Activated CD8-positive, alpha-beta memory T cell treated with anti-CD3 and anti-CD28 coated beads, Interleukin-2, amount 50 U/mL, for 24 hours (primary cell): ENCODE results near the gene GRHL3.
"Not testable (repeated sequence)": the region's sequence is repeated elsewhere in the genome, so short reads cannot be mapped to it uniquely, and the experiment has no call there.

Experiments
- DNase-seq: peaks from one replicate; pipeline ENCODE4 v3.0.0-alpha.2; 2020; ENCODE audit errors: extremely low read depth

Gene GRHL3

DNA sequence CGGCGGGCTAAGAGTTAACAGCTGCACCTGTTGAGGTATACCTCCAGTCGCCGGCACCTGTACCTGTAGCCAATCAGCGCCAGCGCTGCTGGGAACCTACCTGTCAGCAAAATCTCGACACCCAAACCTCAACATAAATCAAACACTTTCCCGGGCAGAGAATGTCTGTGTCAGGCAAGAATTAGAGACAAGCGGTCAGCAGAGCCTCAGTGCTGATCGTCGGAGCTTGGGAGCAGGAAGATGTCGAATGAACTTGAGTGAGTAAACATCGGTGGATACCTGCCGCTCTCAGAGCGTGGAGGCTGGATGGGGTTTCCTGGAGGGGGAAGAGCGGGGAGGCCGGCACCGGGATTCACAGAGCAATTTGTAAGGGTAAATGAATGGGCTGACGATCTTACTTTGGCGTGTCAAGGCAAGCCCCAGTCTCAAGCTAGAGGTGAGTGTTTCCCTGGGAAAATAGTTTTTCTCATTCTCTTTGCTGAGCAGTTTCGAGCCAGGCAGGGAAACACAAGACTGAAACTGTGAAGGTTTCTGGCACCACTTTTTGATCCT is at the start of gene GRHL3:
GRHL3 (plus strand) TSS at position 46 of the 552 bp plus-strand sequence; CDS start at position 241, 195 bp downstream.
- no peak for DNase-seq

DNA sequence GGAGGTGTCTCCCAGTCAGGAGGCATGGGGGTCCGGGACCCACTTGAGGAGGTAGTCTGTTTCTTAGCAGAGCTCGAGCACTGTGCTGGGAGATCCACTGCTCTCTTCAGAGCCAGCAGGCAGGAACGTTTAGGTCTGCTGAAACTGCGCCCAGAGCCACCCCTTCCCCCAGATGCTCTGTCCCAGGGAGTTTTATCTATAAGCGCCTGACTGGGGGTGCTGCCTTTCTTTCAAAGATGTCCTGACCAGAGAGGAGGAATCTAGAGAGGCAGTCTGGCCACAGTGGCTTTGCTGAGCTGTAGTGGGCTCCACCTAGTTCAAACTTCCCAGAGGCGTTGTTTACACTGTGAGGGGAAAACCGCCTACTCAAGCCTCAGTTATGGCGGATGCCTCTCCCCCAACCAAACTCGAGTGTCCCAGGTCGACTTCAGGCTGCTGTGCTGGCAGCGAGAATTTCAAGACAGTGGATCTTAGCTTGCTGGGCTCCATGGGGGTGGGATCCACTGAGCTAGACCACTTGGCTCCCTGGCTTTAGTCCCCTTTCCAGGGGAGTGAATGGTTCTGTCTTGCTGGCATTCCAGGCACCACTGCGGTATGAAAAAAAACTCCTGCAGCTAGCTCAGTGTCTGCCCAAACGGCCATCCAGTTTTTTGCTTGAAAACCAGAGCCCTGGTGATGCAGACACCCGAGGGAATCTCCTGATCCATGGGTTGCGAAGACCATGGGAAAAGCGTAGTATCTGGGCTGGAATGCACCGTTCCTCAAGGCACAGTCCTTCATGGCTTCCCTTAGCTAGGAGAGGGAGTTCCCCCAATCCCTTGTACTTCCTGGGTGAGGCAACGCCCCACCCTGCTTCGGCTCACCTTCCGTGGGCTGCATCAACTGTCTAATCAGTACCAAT is 44.7 kb upstream of the GRHL3 start:
- DNase-seq = not testable (repeated sequence)

DNA sequence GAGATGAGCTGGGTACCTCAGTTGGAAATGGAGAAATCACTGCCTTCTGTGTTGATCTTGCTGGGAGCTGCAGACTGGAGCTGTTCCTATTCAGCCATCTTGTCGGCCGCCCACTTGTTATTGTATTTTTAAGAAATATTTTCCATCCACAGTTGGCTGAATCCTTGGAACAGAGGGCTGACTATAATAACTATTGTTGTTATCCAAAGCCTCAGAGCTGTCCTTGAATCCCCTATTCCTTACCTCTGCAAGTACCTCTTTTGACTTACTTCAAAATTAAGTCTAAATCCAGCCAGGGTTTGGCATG is 44.1 kb upstream of the GRHL3 start:
- no peak for DNase-seq

DNA sequence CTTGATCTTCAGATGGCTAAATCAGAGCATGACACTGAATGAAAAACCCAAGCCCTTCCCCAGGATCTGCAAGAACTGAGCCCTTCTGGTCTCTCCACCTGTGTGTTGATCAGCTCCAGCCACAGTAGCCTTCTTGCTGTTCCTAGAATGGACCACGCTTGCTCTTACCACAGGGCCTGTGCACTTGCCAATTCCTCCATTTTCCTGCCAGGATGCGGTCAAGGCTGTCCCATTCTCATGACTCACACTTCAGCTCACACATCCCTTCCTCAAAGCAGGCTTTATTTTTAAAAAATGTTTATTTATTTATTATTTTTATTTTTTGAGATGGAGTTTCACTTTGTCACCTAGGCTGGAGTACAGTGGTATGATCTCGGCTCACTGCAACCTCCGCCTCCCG is 43.6 kb upstream of the GRHL3 start:
- DNase-seq = no peak

DNA sequence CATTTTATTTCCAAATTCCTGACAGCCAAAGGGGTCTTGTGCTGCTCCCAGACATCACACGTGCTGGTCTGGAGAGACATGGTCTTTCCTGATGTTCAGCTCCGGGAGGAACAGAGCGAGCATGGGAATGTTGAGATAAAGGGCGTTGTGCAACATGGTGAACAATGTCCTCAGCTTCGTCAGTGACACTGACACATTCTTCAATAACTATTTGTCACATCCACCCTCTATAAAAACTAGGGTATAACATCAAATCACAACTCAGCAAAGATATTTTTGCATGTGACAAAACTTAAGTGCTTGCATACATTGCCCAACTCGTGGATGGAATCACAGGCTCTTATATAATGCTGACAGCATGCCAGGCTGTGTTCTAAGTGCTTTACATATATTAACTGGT is 42.4 kb upstream of the GRHL3 start:
- no peak for DNase-seq

DNA sequence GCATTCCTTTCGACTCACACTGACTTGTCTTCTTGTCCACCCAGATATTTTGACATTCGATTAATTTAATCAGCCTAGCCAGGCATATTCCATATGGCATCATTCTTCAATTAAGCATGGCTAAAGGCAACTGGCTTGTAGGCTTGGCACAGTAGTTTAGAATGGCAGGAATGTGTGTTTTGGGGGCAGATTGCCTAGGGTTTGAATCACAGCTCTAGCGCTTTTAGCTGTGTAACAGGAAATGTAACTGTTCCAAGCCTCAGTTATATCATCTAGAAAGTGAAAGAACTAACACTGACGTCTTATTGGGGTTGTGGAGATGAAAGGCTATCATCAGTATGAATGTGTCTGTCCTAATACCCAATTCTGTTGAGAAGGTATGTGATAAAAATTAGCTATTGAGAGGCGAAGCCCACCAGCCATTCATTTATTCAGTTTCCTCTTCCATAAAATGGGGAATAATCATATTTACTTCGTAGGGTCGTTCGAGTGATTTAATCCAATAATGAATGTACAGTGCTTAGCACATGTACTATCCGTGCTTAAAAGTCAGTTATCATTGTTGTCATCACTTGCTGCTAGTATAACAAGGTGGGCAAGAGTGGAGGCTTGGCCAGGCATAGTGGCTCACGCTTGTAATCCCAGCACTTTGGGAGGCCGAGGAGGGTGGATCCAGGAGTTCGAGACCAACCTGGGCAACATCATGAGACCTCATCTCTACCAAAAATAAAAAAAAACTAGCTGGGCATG is 41.6 kb upstream of the GRHL3 start:
- DNase-seq = no peak

DNA sequence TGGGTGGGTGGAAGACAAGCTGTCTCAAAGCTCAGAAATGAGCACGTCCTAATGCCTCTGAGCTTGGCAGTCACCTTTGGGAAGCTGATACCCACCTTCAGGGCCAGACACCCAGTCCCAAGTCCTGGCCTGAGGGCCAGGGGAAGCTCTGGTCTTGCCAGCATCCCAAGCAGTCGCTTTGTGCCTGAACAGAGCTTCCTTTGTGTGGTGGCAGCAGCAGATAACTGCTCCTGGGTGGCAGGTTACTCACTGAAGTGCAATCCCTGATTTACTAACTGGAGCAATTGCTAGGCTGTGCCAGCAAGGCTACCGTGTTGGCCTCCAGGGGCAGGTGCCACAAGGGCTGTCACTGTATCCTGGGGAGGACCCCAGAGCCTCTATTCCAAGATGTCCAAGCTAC is 40.4 kb upstream of the GRHL3 start:
- DNase-seq = no peak

DNA sequence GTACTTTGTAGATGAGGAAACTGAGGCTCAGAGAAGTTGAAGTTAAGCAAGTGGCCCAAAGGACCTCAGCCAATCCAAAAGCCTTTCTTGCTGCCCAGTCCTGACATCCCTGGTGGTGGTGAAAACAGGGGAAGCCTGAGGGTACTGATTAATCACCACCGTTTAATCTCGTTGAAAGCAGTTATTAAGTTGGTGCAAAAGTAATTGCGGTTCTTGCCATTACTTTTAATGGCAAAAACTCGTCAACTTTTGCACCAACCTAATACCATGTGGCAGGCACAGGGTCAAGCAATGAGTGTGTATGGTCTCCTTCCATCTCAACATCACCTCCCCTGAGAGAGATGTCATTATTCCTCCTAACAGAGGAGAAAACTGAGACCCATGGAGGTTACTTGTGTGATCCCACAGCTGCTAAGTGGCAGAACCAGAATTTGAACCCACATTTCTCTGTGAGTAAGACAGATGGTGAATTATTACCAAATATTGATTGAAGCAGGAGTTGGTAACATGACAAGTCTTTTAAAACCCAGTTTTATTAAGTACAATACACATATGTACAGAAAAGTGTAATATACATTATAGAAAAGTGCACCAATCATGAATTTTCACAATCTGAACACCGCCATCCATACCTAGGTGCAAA is 39.4 kb upstream of the GRHL3 start:
- DNase-seq = no peak

DNA sequence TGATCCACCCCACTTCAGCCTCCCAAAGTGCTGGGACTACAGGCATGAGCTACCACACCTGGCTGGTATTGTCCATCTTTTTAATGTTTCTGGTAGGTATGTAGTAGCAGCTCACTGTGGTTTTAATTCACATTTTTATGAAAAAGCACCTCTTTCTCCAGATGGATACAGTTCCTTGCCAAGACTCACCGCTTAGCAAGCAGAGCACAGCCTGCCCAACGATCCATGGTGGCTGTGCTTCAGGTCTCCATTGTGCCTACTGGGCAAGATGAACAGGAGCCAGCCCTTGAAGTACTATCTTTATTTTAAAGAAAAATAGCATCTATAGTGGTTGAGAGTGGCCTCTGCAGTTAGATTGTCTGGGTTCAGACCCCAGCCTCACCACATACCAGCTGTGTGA is 37.6 kb upstream of the GRHL3 start:
- DNase-seq = no peak

DNA sequence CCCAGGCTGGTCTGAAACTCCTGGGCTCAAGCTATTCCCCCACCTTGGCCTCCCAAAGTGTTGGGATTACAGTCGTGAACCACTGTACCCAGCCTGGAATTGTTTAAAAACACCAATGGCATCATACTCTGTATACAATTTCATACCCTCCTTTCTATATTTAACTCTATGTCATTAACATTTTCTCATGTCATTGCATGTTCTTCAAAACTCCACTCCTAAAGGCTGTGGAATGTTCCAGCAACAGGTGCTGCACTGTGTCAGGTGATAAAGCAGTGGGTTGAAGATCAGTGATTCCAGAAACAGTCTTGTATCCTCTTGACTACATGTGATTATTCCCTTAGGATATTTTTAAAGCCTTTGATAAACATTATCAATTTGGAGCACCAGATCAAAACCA is 36.7 kb upstream of the GRHL3 start:
- no peak for DNase-seq

DNA sequence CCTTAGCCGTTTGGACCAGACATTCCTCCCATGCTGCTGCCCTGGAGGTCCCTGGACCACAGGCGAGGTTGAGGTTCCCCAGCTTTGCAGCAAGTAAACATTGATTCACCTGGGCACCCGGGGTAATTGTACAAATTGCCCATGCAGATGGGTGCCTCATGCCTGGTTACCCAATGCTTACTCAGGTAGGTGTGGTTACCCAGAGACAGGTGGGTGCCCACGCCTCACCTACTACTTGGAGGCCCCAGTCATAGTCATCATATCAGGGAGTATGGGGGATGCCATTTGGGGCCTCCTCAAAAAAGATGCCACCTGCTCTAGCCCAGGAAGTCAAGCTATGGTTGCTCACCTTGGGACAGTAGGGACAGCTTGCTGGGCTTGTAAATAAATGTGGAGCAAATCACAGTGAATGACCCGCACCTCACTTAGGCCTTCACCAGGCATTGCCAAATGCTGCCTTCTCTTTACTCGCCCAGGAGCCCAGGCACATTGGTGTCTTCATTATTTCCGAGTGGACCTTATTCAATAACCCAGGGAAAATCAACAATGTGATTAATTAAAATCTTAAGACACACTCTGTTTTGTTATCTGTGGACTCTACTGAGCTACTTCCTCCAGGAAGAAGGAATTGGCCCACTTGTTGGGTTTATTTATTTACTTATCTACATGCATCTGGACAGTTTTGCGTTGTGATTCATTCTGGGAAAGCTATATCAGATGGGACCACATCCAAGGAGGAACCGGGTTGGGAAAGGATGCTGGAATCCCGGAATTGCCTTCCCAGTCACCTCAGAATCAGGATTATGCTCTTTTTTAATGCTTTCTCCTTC is 35.6 kb upstream of the GRHL3 start:
- no peak for DNase-seq

DNA sequence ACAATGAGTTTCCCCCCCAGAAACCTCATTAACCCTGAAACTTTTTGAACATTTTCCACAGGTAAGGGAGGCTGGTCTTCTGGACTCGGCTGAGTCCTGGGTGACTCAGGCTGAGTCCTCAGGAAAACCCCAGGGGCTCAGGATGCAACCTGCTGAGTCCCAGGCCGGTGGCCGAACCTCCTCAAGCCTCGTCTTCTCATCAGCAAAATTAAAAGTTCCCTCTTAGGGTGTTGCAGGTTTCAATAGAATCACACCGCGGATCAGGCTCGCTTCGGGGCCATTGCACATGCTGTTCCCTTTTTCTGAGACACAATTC is 35.0 kb upstream of the GRHL3 start:
- no peak for DNase-seq

DNA sequence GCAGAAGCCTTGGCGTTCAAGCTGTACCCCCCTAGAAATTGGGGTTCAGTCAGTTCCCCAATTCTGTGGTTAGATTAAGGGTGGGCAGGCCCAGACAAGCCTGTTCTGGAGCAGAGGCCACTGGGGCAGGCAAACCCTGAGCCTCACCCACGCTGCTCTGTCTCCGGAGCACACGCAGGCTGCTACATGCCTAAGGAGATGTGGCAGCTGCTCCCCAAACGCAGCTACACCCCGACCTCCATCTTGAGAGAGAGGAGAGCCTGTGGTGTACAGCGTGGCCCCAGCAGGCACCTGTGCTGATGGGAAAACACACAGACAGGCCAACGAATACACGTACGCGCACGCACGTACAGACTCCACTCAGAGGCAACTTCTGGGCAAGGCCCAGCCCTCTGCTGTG is 33.9 kb upstream of the GRHL3 start:
- no peak for DNase-seq

DNA sequence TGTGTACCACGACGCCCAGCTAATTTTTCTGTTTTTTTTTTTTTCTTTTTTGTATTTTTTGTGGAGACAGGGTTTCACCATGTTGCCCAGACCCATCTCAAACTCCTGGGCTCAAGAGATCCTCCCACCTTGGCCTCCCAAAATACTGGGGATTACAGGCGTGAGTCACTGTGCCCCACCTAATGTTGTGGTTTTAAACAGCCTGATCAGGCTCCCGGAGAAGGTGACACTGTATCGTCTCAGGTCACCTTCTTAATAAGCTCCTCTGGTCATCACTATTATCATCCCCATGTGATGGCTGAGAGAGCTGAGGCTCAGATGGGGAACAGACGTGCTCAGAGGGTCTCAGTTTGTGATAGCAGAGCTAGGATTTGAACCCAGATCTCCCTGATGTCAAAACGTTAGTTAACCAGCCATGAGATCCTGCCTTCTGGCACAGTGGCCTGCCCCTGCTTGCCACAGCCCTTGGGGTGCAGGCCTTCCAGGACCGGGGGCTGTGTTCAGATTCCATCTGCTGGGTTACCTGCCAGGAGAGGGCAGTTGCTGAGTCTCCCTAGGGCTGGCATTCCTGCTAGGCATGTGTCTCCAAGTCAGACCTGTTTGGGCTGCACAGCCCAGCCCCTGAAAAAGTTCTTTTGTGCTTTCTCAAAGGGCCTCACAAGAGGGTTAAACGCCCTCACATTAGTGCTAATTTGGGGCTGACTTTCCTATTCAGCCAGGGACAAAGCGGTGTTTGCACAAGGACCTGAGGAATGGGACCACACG is 32.7 kb upstream of the GRHL3 start:
- no peak for DNase-seq

DNA sequence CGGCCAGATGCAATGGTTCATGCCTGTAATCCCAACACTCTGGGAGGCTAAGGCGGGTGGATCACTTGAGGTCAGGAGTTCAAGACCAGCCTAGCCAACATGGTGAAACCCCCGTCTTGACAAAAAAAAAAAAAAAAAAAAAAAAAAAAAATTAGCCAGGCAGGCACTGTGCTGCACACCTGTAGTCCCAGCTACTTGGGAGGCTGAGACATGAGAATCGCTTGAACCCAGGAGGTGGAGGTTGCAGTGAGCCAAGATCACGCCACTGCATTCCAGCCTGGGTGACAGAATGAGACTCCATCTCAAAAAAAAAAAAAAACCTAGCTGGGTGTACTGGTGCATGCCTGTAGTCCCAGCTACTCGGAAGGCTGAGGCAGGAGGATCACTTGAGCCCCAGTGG is 31.4 kb upstream of the GRHL3 start:
- not testable (repeated sequence) for DNase-seq

DNA sequence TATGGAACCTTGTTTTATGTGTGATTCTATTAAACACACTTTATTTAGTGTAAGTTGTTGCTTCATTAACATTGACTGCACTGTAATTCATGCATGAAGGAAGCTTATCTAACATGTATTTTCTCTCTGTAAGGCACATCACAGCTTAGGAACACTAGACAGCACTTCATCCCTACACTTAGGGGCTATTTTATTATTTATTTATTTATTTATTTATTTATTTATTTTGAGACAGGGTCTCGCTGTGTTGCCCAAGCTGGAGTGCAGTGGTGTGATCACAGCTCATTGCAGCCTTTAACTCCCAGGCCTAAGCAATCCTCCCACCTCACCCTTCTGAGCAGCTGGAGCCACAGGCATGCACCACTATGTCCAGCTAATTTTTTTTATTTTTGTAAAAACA is 30.7 kb upstream of the GRHL3 start:
- DNase-seq = no peak

DNA sequence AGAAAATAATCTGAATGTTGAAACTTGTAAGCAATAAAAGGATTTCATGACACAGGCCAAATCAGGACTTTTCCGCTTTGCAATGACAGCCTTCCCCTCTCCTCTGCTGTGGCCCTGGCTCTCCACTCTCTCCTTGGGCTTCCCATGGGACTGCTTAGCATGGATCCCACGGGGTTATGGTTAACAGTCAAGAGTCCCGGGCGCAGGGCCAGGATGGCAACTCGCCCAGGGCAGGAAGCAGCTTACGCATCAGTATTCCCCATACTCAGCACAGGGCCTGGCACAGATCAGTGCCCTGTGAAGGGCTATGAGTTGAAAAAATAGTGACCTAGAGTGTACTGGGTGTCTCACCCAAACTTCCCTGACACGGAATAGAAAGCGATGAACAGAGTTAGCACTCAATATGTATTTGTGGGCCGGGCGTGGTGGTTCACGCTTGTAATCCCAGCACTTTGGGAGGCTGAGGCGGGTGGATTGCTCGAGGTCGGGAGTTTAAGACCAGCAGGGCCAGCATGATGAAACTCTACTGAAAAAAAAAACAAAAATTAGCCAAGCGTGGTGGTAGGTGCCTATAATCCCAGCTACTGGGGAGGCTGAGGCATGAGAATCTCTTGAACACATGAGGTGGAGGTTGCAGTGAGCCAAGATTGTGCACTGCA is 29.1 kb upstream of the GRHL3 start:
- no peak for DNase-seq

DNA sequence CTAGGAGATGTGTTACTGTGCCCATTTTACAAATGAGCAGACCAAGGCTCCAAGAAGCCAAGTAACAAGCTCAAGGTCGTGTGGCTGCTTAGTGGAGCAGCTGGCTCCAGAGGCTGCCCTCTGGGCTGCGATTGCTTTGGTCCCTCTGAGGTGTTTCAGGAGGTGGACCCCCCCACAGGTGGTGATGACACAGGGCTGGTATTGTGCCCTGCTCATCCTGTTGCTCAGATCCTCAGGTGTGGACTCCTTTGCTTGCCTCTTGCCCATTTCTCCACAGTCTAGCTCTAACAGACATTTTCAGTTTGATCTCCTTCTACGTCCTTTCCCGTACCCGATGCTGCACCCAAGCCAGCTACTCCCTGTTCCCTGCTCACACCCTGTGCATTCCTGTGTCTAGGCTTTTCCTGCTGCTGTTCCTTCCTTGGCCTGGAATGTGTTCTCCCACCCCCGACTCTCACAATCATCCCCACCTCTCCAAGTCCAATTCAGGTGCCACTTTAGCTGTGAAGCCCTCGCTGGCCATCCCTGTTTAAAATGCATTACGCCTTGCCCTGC is 28.1 kb upstream of the GRHL3 start:
- DNase-seq = no peak

DNA sequence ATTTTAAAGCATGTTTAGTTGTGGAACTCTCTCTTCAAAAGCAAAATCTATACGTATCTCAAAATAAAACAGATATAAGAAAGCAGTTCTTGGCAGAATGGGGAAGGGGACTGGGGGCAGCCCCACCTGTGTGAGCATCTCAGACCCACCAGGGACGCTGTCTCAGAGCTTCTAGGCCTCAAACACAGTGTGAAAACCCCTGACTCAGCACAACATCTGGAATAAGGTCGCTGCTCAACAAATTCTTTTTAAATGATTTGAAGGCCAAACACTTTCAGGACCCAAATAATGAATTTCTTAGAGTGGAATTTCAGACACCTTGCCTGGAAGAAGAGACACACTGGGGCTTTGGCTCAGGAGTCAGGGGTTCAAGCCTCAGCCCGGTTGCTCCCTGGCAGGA is 27.1 kb upstream of the GRHL3 start:
- DNase-seq = no peak

DNA sequence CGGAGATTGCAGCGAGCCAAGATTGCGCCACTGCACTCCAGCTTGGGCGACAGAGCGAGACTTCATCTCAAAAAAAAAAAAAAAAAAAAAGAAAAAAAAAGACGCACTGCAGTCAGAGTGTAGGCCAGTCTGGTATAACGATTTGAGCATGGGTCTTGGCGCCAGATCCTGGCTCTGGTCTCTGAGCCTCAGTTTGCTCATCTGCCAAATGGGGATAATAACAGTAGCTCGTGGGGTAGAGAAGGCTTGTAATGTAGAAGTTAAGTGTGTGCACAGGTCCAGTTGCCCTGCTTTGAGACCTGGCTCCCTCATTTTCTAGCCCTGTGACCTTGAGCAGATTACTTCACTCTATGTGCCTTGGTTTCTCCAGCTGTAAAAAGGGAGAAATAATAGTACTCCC is 26.3 kb upstream of the GRHL3 start:
- DNase-seq = no peak
